Measurements from ENCODE around the gene VPS11.
"Not testable (repeated sequence)": the region's sequence is repeated elsewhere in the genome, so short reads cannot be mapped to it uniquely, and the experiment has no call there.

The VPS11 gene

GRCh38 chr11:119034813-119035212 lies 32.8 kb upstream of the VPS11 start:
- no peak overlapping the region for H3K4me3 ChIP-seq (ENCODE audit: severe bottlenecking)
- ATAC-seq (ENCODE audit: low read depth) = no peak

GRCh38 chr11:119038884-119039283 lies 28.7 kb upstream of the VPS11 start:
- Histone ChIP-seq H3K27ac (ENCODE audit: poor library complexity, severe bottlenecking) (no peak overlapping the region), H3K9me3 (ENCODE audit: severe bottlenecking) (no peaks in the 10 kb centered on the region), H3K4me3 (ENCODE audit: severe bottlenecking) (no peak overlapping the region), H3K36me3 (ENCODE audit: low read depth) (no peaks in the 10 kb centered on the region), H3K27me3 (ENCODE audit: insufficient read depth, poor library complexity, severe bottlenecking) (no peaks in the 10 kb centered on the region), H3K4me1 (ENCODE audit: insufficient read depth, poor library complexity, severe bottlenecking) (no peaks in the 10 kb centered on the region)
- ATAC-seq (ENCODE audit: low read depth) (no peak), DNase-seq (ENCODE audit: low spot score) (no peak)
- no peak for TF ChIP-seq CTCF (IDR thresholded peaks at IDR 0.05; ENCODE audit: poor library complexity, severe bottlenecking)

More at GRCh38 chr11:119034813-119035212, 32.8 kb upstream of the VPS11 start:
- Histone ChIP-seq H3K27me3 (ENCODE audit: insufficient read depth, poor library complexity, severe bottlenecking) (no peaks in the 10 kb centered on the region), H3K9me3 (ENCODE audit: severe bottlenecking) (no peaks in the 10 kb centered on the region), H3K27ac (ENCODE audit: poor library complexity, severe bottlenecking) (no peak overlapping the region), H3K4me1 (ENCODE audit: insufficient read depth, poor library complexity, severe bottlenecking) (peaks cover 2% of the 10 kb centered on the region), H3K36me3 (ENCODE audit: low read depth) (no peaks in the 10 kb centered on the region)
- TF ChIP-seq CTCF (IDR thresholded peaks at IDR 0.05; ENCODE audit: poor library complexity, severe bottlenecking) = no peak
- DNase-seq (ENCODE audit: low spot score) = no peak

- H3K36me3 ChIP-seq (ENCODE audit: low read depth); H3K4me3 ChIP-seq (ENCODE audit: severe bottlenecking); H3K27ac ChIP-seq (ENCODE audit: poor library complexity, severe bottlenecking); H3K4me1 ChIP-seq (ENCODE audit: insufficient read depth, poor library complexity, severe bottlenecking); DNase-seq (ENCODE audit: low spot score); H3K27me3 ChIP-seq (ENCODE audit: insufficient read depth, poor library complexity, severe bottlenecking); H3K9me3 ChIP-seq (ENCODE audit: severe bottlenecking); ATAC-seq (ENCODE audit: low read depth): not testable (repeated sequence)
Observed at GRCh38 chr11:119039471-119039870, 28.1 kb upstream of the VPS11 start.

GRCh38 chr11:119041821-119042514 lies 25.6 kb upstream of the VPS11 start:
- no peak for TF ChIP-seq CTCF (IDR thresholded peaks at IDR 0.05; ENCODE audit: poor library complexity, severe bottlenecking)
- Histone ChIP-seq H3K27ac (ENCODE audit: poor library complexity, severe bottlenecking) (no peak overlapping the region), H3K9me3 (ENCODE audit: severe bottlenecking) (no peaks in the 10 kb centered on the region), H3K36me3 (ENCODE audit: low read depth) (peaks cover 24% of the 10 kb centered on the region), H3K27me3 (ENCODE audit: insufficient read depth, poor library complexity, severe bottlenecking) (no peaks in the 10 kb centered on the region), H3K4me3 (ENCODE audit: severe bottlenecking) (no peak overlapping the region), H3K4me1 (ENCODE audit: insufficient read depth, poor library complexity, severe bottlenecking) (no peaks in the 10 kb centered on the region)
- peak; percentile 40; the same call in 2 of the 3 replicates for ATAC-seq (ENCODE audit: low read depth)
- DNase-seq (ENCODE audit: low spot score) = no peak

- Histone ChIP-seq H3K36me3 (ENCODE audit: low read depth) (peaks cover 34% of the 10 kb centered on the region), H3K4me1 (ENCODE audit: insufficient read depth, poor library complexity, severe bottlenecking) (no peaks in the 10 kb centered on the region), H3K9me3 (ENCODE audit: severe bottlenecking) (no peaks in the 10 kb centered on the region), H3K27me3 (ENCODE audit: insufficient read depth, poor library complexity, severe bottlenecking) (no peaks in the 10 kb centered on the region), H3K27ac (ENCODE audit: poor library complexity, severe bottlenecking) (no peak overlapping the region), H3K4me3 (ENCODE audit: severe bottlenecking) (no peak overlapping the region)
- no peak for TF ChIP-seq CTCF (IDR thresholded peaks at IDR 0.05; ENCODE audit: poor library complexity, severe bottlenecking)
- ATAC-seq (ENCODE audit: low read depth) = no peak
- DNase-seq (ENCODE audit: low spot score) = no peak
Observed at GRCh38 chr11:119042927-119043326, 24.7 kb upstream of the VPS11 start.
